Right lobe of liver (tissue), 4 donors: ENCODE results near the gene KCNT2.

ENCODE experiments used
- POLR2A ChIP-seq: fragments of 450-650 bp; IDR thresholded peaks from one replicate; pipeline ENCODE4 v1.6.1; 2017; ENCODE audit warnings: antibody characterized with exemption, mild to moderate bottlenecking
- TF ChIP-seq, protein P1 (sequence below), 4 donors: fragments of 200-600 bp in 3 of 4; fragments of 450-650 bp in 1 of 4; IDR thresholded peaks; one replicate each; pipeline versions ENCODE4 v1.5.1 to v1.8.0; 2016 to 2022; ENCODE audit warnings: antibody characterized with exemption in 4 of 4, mild to moderate bottlenecking in 2 of 4
- donor health status: DM: no; HTN: no; CAD: no.
- donor health status: DM: no; HTN: no; CAD: no.
- donor health status: DM: no; HTN: yes; CAD: no.

DNA sequence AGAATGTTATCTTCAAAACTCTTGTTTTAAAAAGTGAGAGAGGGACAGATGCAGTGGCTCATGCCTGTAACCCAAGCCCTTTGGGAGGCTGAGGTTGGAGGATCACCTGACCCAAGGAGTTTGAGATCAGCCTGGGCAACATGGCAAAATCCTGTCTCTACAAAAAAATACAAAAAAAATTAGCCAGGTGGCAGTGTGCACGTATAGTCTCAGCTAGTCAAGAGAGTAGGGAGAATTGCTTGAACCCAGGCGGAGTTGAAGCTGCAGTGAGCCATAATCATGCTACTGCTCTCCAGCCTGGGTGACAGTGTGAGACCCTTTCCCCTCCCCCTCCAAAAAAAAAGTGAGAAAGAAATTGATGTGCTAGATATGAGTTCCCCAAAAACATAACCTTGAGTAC, 131.0 kb downstream of the KCNT2 start:
- TF ChIP-seq, protein P1, sequence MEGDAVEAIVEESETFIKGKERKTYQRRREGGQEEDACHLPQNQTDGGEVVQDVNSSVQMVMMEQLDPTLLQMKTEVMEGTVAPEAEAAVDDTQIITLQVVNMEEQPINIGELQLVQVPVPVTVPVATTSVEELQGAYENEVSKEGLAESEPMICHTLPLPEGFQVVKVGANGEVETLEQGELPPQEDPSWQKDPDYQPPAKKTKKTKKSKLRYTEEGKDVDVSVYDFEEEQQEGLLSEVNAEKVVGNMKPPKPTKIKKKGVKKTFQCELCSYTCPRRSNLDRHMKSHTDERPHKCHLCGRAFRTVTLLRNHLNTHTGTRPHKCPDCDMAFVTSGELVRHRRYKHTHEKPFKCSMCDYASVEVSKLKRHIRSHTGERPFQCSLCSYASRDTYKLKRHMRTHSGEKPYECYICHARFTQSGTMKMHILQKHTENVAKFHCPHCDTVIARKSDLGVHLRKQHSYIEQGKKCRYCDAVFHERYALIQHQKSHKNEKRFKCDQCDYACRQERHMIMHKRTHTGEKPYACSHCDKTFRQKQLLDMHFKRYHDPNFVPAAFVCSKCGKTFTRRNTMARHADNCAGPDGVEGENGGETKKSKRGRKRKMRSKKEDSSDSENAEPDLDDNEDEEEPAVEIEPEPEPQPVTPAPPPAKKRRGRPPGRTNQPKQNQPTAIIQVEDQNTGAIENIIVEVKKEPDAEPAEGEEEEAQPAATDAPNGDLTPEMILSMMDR (IDR thresholded peaks at IDR 0.05), result no peak
- TF ChIP-seq POLR2A, result no peak
